HepG2 (cell line): ENCODE results near the gene CD93. TPM values are rescaled to one million over a fixed set of nuclear protein-coding genes. Genes with fewer than 3 reads are reported as not detected.

Experiments
- BCL3 ChIP-seq: sonication (generic); formaldehyde crosslinking; IDR thresholded peaks from 2 replicates; pipeline ENCODE4 v1.5.1; 2020; ENCODE audit warnings: mild to moderate bottlenecking, missing genetic modification reagents, moderate library complexity
- KAT7 ChIP-seq: IDR thresholded peaks from 2 replicates; pipeline ENCODE4 v1.6.1; 2018; ENCODE audit warnings: borderline replicate concordance, missing compliant biosample characterization
- ZNF10 ChIP-seq: sonication (generic); formaldehyde crosslinking; IDR thresholded peaks from 2 replicates; pipeline ENCODE4 v1.4.0; 2020; ENCODE audit warnings: mild to moderate bottlenecking, low read depth, missing genetic modification reagents, borderline replicate concordance
- polyA plus RNA-seq, 8 experiments: library from polyadenylated mRNA; depleted of rRNA in 3 of 8; stranded (reverse) in 7 of 8; unstranded in 1 of 8; fragments of >200 nt; fragmentation: Illumina TruSeq in 4 of 8; extraction: Trizol in 4 of 8; gene quantifications; 2 replicates each; pipeline versions ENCODE4 v1.2.1 to v1.2.3, GENCODE V29; 2011 to 2016; ENCODE audit warnings: low read depth in 4 of 8, missing spikeins in 1 of 8, mixed read lengths in 1 of 8; ENCODE audit not compliant: insufficient read depth in 1 of 8
- total RNA-seq, 5 experiments: library from RNA; depleted of rRNA; stranded (reverse); fragments of >200 nt; fragmentation: Illumina TruSeq; extraction: Trizol; gene quantifications; 2 replicates each; pipeline ENCODE4 v1.2.3, GENCODE V29; 2016; ENCODE audit warnings: low read depth in 1 of 5
- TF ChIP-seq, protein P1 (sequence below): sonication (generic); formaldehyde crosslinking; IDR thresholded peaks from 2 replicates; pipeline ENCODE4 v1.4.0; 2020; ENCODE audit warnings: missing genetic modification reagents
- TF ChIP-seq, protein P2 (sequence below): sonication (generic); formaldehyde crosslinking; IDR thresholded peaks from 2 replicates; pipeline ENCODE4 v1.8.0; 2023; ENCODE audit warnings: mild to moderate bottlenecking, missing genetic modification reagents
- TF ChIP-seq, protein P3 (sequence below): sonication (generic); formaldehyde crosslinking; IDR thresholded peaks from 2 replicates; pipeline ENCODE4 v1.9.0; 2021; ENCODE audit warnings: missing genetic modification reagents, mild to moderate bottlenecking, borderline replicate concordance

Gene CD93
- total and polyA plus RNA-seq, 2 of the 13 experiments (the other 11 are each of a cell fraction or from before 2014, with no cell fraction given), result not detected

GRCh38 chr20:23052904-23053303 lies 33.2 kb downstream of the CD93 start (continued):
- TF ChIP-seq, protein P1, sequence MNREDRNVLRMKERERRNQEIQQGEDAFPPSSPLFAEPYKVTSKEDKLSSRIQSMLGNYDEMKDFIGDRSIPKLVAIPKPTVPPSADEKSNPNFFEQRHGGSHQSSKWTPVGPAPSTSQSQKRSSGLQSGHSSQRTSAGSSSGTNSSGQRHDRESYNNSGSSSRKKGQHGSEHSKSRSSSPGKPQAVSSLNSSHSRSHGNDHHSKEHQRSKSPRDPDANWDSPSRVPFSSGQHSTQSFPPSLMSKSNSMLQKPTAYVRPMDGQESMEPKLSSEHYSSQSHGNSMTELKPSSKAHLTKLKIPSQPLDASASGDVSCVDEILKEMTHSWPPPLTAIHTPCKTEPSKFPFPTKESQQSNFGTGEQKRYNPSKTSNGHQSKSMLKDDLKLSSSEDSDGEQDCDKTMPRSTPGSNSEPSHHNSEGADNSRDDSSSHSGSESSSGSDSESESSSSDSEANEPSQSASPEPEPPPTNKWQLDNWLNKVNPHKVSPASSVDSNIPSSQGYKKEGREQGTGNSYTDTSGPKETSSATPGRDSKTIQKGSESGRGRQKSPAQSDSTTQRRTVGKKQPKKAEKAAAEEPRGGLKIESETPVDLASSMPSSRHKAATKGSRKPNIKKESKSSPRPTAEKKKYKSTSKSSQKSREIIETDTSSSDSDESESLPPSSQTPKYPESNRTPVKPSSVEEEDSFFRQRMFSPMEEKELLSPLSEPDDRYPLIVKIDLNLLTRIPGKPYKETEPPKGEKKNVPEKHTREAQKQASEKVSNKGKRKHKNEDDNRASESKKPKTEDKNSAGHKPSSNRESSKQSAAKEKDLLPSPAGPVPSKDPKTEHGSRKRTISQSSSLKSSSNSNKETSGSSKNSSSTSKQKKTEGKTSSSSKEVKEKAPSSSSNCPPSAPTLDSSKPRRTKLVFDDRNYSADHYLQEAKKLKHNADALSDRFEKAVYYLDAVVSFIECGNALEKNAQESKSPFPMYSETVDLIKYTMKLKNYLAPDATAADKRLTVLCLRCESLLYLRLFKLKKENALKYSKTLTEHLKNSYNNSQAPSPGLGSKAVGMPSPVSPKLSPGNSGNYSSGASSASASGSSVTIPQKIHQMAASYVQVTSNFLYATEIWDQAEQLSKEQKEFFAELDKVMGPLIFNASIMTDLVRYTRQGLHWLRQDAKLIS (CRISPR knock-in tag), result no peak
- TF ChIP-seq BCL3 (CRISPR knock-in tag) (no peak), KAT7 (CRISPR knock-in tag) (no peak), ZNF10 (CRISPR knock-in tag) (no peak)
- TF ChIP-seq, protein P2, sequence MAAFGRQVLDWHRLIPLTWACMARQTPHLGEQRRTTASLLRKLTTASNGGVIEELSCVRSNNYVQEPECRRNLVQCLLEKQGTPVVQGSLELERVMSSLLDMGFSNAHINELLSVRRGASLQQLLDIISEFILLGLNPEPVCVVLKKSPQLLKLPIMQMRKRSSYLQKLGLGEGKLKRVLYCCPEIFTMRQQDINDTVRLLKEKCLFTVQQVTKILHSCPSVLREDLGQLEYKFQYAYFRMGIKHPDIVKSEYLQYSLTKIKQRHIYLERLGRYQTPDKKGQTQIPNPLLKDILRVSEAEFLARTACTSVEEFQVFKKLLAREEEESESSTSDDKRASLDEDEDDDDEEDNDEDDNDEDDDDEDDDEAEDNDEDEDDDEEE (CRISPR knock-in tag), result no peak
- TF ChIP-seq, protein P3, sequence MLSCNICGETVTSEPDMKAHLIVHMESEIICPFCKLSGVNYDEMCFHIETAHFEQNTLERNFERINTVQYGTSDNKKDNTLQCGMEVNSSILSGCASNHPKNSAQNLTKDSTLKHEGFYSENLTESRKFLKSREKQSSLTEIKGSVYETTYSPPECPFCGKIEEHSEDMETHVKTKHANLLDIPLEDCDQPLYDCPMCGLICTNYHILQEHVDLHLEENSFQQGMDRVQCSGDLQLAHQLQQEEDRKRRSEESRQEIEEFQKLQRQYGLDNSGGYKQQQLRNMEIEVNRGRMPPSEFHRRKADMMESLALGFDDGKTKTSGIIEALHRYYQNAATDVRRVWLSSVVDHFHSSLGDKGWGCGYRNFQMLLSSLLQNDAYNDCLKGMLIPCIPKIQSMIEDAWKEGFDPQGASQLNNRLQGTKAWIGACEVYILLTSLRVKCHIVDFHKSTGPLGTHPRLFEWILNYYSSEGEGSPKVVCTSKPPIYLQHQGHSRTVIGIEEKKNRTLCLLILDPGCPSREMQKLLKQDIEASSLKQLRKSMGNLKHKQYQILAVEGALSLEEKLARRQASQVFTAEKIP (CRISPR knock-in tag), result no peak
